IgD-negative memory B cell (primary cell): ENCODE results near the gene ABHD14A. TPM values are rescaled to one million over a fixed set of nuclear protein-coding genes. Genes with fewer than 3 reads are reported as not detected.
"Not testable (repeated sequence)": the region's sequence is repeated elsewhere in the genome, so short reads cannot be mapped to it uniquely, and the experiment has no call there.

Experiments
- H3K27ac Mint-ChIP-seq, 3 donors: one replicate each; pipeline ENCODE4 v1.8.0; 2020 to 2022; ENCODE audit warnings: mild to moderate bottlenecking in 3 of 3, mixed read lengths in 3 of 3, moderate library complexity in 1 of 3
- H3K27me3 Mint-ChIP-seq: one replicate; pipeline ENCODE4 v1.8.0; 2021; ENCODE audit warnings: mixed read lengths
- H3K36me3 Mint-ChIP-seq: one replicate; pipeline ENCODE4 v1.8.0; 2020; ENCODE audit warnings: mild to moderate bottlenecking, mixed read lengths
- H3K4me1 Mint-ChIP-seq, 3 donors: one replicate each; pipeline ENCODE4 v1.8.0; 2020 to 2022; ENCODE audit warnings: mixed read lengths in 3 of 3, mild to moderate bottlenecking in 1 of 3
- H3K4me3 Mint-ChIP-seq, 4 donors: one replicate each; pipeline ENCODE4 v1.8.0; 2020 to 2022; ENCODE audit warnings: mild to moderate bottlenecking in 4 of 4, mixed read lengths in 4 of 4, moderate library complexity in 3 of 4
- H3K9me3 Mint-ChIP-seq, 3 donors: one replicate each; pipeline ENCODE4 v1.8.0; 2020 to 2021; ENCODE audit warnings: mixed read lengths in 3 of 3, mild to moderate bottlenecking in 1 of 3
- polyA plus RNA-seq: library from polyadenylated mRNA; unstranded; fragments of 300-500 nt; fragmentation: Illumina TruSeq; gene quantifications from one replicate; pipeline ENCODE4 v1.2.3, GENCODE V29; 2021

ABHD14A gene
- polyA plus RNA-seq = 61.6 TPM

DNA sequence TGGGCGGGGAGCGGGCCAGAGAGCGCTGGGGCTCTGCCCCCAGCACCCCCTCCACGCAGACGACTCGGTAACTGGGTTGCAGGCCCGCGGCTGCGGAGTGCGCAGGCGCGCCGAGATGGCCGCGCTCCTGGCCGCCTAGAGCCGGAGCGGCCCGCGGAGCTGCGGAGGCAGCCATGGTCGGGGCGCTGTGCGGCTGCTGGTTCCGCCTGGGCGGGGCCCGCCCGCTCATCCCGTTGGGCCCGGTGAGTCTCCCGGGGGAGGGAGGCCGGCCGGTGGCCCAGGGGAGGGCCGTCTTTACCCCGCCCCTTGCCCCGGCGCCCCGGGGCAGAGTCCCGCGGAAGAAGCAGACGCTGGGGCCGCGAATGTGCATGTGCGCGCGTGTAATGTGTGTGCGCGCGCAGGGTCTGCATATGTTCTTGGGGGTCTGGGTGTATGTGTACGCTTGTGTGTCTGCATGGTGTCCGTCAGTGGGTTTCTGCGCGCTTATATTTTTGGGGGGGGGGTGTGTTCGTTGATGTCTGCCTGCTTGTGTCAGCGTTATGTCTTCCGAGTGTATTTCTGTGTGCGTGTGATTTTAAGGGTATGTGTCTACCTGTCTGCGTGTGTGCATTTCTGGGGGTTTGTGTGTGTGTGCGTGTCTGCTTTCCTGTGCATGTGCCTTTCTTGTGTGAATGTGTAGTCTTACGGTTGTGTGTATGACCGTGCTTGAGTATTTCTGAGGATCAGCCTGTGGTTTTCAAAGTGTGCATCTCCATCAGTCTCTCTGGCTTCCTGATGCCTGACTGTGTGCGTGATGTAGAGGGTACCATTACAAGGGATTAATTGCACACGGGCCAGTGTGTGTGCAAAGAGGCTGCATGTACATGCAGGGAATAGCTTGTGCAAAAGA is at the start of gene ABHD14A:
Gene ABHD14A (plus strand): TSS at position 102 of the 889 bp plus-strand sequence. CDS start 72 bp downstream, at position 174.
- Mint-ChIP-seq H3K36me3 (no peaks in the 10 kb centered on the region), H3K27me3 (no peaks in the 10 kb centered on the region), H3K27ac (peak within 1 kb of the TSS; percentile 91 to 95 (median 94)), H3K9me3 (no peaks in the 10 kb centered on the region), H3K4me1 (peaks cover 13 to 27% (median 23%) of the 10 kb centered on the region in 3 donors), H3K4me3 (peak within 1 kb of the TSS; percentile 82 to 98 (median 96))

DNA sequence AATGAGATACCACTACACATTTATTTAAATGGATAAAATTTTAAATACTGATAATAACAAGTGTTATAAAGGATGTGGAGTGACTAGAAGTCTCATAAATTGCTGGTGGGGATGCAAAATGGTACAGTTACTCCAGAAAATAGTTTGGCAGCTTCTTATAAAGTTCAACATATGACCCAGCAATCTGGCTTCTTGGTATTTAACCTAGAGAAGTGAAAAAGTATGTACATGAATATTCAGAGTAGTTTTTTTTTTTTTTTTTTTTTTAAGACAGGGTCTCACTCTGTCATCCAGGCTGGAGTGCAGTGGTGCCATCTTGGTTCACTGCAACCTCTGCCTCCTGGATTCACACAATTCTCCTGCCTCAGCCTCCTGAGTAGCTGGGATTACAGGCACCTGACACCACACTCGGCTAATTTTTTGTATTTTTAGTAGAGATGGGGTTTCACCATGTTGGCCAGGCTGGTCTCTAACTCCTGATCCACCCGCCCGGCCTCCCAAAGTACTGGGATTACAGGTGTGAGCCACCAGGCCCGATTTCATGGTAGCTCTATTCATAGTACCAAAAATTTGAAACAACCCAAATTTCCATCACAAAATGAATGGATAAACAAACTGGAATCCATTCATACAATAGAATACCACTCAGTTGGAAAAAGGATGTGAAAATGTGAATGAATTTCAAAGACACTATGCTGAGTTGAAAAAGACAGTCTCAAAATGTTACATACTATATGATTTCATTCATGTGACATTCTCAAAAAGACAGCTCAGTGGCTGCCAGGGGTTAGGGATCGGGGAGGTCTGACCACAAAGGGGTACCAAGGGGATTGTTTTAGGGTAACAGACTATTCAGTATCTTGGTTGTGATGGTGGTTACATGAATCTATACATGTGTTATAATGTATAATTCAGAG is 47.5 kb upstream of the ABHD14A start:
- H3K9me3 Mint-ChIP-seq = peaks cover 0 to 2% (median 0%) of the 10 kb centered on the region in 3 donors
- H3K4me3 Mint-ChIP-seq = no peak overlapping the region
- H3K27me3 Mint-ChIP-seq = no peaks in the 10 kb centered on the region
- H3K4me1 Mint-ChIP-seq = peaks cover 0 to 1% (median 0%) of the 10 kb centered on the region in 3 donors
- H3K36me3 Mint-ChIP-seq = peaks cover 3% of the 10 kb centered on the region
- H3K27ac Mint-ChIP-seq = no peak overlapping the region

DNA sequence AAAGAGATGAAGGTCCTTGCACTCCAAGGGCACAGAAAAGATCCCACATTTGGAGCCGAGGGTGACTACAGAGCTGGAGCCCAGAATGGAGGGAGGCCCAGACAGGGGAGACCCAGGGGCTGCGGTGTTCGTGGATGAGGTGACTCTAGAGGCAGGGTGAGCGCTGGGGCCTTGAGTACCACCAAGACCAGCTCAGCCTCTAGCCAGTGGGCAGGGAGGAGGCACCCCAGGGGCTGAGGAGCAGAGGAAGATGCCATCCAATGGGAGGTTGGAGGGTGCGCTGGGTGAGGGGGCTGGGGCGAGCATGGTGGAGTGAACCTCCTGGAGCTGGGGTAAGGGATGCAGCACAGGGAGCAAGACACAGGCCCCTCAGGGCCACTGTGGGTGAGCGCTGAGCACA is 46.4 kb upstream of the ABHD14A start:
- Mint-ChIP-seq H3K27ac (no peak overlapping the region), H3K27me3 (no peaks in the 10 kb centered on the region), H3K4me3 (no peak overlapping the region), H3K4me1 (no peaks in the 10 kb centered on the region), H3K9me3 (peaks cover 0 to 2% (median 0%) of the 10 kb centered on the region in 3 donors), H3K36me3 (peaks cover 3% of the 10 kb centered on the region)

DNA sequence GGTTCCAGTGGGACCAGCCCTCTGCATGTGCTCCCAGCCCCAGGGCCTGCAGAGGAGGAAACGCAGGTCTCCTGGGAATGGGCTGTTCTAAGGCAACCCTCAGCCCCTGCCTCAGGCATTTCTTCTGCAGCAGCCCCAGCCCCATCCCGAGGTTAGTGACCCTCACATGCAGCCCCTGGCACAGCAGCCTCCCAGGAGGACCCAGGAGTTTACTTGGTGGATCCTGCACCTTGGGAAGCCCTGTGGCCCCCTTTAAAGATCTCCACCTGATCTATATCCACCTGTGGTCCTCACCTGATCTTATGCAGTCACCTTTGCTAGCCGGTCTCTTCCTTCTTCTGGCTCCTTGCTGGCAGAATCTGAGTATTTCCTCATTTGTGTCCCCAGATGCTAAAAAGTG is 45.9 kb upstream of the ABHD14A start:
- H3K4me1 Mint-ChIP-seq, H3K27me3 Mint-ChIP-seq, H3K9me3 Mint-ChIP-seq, H3K36me3 Mint-ChIP-seq, H3K4me3 Mint-ChIP-seq, H3K27ac Mint-ChIP-seq: not testable (repeated sequence)

DNA sequence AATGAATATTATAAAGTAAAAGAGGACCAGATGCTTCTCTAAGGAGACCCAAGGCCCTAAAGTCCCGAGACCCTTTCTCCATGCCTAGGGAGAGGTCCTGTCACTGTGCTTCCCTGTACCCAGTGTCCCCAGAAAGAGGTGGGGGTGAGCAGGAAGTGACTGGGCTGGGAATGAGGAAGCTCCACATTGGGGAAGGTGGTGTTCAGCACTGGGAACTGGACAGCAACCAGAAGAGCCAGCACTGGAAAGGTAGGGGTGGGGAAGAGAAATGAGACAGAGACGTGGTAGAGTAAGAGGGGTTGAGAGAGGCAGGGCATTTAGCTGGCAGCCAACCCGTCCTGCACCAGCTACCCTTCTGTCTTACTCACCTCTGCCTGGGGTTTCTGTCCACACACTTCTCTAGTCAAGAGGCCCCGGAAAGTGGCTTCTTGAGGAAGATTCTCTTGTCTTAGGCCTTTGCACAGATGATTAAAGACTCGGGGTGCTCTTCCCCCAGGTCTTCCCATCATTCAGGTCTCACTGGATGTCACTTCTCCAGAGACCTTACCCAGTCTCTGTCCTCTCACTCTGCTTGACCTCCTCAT is 45.4 kb upstream of the ABHD14A start:
- no peaks in the 10 kb centered on the region for H3K27me3 Mint-ChIP-seq
- H3K4me1 Mint-ChIP-seq = no peaks in the 10 kb centered on the region
- H3K4me3 Mint-ChIP-seq = no peak overlapping the region
- peaks cover 0 to 2% (median 0%) of the 10 kb centered on the region in 3 donors for H3K9me3 Mint-ChIP-seq
- H3K27ac Mint-ChIP-seq = no peak overlapping the region
- H3K36me3 Mint-ChIP-seq = peaks cover 6% of the 10 kb centered on the region

DNA sequence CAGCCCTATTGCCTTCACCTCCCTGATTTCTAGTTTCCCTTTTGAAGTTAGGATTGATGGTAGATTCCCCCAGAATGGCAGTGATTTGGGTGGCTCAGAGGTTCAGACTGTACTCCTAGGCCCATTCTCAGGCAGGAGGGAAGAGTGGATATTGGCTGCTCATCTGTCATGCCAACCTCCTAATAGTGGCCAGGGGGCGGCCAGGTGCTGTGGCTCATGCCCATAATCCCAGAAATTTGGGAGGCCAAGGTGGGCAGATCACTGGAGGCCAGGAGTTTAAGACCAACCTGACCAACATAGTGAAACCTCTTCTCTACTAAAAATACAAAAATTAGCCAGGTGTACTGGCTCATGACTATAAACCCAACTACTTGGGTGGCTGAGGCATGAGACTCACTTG is 44.4 kb upstream of the ABHD14A start:
- H3K4me1 Mint-ChIP-seq = no peaks in the 10 kb centered on the region
- H3K4me3 Mint-ChIP-seq = no peak overlapping the region
- peaks cover 0 to 2% (median 0%) of the 10 kb centered on the region in 3 donors for H3K9me3 Mint-ChIP-seq
- H3K36me3 Mint-ChIP-seq = peaks cover 6% of the 10 kb centered on the region
- H3K27ac Mint-ChIP-seq = no peak overlapping the region
- no peaks in the 10 kb centered on the region for H3K27me3 Mint-ChIP-seq

DNA sequence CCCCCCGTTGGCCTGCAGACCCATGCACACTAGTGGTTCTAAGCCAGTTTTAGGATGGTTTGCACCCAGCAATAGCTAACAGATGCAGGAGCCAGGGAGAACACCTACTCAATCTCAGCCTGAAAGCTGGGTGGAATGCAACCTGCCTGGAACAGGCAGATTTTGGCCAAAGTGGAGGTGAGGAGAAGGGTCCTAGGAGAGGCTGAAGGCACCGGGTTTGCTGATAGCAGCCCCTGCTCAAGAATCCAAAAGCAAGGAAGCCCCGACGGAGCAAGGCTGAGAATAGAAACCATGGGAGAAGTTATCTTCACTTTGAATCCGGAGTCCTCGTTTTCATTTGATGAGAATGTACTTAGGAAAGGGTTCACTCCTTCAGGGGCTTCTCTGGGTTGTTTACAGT is 43.1 kb upstream of the ABHD14A start:
- Mint-ChIP-seq H3K27ac (no peak overlapping the region), H3K27me3 (no peaks in the 10 kb centered on the region), H3K4me3 (peak overlapping the region in 1 of 4 donors; percentile 3), H3K36me3 (peaks cover 6% of the 10 kb centered on the region), H3K9me3 (peaks cover 0 to 2% (median 0%) of the 10 kb centered on the region in 3 donors), H3K4me1 (no peaks in the 10 kb centered on the region)

DNA sequence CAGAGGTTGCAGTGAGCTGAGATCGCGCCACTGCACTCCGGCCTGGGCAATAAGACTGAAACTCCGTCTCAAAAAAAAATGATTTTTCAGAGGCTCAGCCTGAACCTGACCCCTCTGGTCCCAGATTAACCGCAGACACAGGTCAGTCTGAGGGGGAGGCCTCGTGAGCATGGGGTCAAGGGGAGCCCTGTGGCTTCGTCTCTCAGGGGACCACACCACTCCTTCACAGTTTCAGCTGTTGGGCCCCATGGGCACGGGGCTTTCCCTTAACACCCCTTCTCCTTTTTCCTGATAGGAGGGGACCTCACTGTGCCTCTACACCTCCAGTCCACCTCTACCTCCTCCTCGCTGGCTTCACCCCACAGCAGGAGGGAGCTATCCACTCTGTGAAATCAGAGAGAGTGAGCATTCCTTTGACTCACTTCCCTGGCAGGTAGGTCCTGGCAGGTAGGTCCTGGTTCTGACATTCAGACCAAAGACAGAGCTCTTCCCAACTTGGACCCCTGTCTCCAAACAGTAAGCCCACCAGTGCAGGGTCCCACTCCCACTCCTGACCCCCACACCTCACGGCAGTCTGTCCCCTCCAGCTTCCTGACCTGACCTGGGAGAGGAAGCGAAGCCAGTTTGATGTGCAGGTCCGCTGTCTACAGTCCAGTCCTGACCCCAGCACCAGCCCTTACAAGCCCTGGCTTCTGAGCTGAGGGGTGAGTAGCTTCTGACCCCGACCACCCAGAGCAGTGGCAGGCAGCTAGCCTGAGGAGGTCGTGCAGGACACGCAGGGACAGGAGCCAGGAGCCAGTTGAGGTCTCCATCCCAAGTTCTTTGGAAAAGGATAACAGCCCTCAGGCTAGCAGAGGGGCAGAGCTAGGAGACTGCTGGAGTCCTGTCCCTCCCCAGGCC is 42.1 kb upstream of the ABHD14A start:
- Mint-ChIP-seq H3K27me3 (no peaks in the 10 kb centered on the region), H3K4me3 (no peak overlapping the region), H3K36me3 (peaks cover 6% of the 10 kb centered on the region), H3K9me3 (peaks cover 0 to 2% (median 0%) of the 10 kb centered on the region in 3 donors), H3K4me1 (no peaks in the 10 kb centered on the region), H3K27ac (no peak overlapping the region)

DNA sequence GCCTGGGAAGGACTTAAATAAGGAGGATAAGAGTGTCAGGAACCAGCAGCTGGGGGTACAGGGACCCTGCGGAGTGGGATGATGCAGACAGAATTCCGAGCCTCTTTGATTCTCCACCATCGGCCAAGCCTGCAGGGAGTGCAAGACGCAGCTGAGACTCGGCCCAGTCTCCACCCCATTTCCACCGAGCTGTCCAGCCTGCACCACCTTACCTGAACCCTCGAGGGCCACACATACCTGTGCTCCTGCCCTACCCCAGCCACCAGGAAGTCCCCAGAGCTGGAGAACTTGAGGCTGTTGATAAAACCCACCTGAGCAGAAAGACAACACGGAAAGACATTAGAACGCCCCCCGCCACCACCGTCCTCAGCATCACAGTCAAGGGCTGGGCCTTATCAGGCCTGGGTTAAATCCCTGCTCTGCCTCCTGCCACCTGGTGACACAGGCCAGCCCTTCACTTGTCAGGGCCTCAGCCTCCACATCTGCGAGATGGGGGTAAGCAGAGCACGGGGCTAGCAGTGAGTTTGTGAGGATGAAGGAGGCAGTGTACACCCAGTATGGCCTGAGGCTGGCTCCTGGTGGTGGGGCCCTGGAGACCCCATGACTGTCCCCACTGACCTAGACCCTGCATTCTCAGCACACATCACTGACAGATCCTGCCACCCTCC is 41.3 kb upstream of the ABHD14A start:
- Mint-ChIP-seq H3K27me3 (no peaks in the 10 kb centered on the region), H3K27ac (no peak overlapping the region), H3K36me3 (peaks cover 6% of the 10 kb centered on the region), H3K9me3 (peaks cover 0 to 2% (median 0%) of the 10 kb centered on the region in 3 donors), H3K4me3 (no peak overlapping the region), H3K4me1 (peaks cover 0 to 2% (median 0%) of the 10 kb centered on the region in 3 donors)

DNA sequence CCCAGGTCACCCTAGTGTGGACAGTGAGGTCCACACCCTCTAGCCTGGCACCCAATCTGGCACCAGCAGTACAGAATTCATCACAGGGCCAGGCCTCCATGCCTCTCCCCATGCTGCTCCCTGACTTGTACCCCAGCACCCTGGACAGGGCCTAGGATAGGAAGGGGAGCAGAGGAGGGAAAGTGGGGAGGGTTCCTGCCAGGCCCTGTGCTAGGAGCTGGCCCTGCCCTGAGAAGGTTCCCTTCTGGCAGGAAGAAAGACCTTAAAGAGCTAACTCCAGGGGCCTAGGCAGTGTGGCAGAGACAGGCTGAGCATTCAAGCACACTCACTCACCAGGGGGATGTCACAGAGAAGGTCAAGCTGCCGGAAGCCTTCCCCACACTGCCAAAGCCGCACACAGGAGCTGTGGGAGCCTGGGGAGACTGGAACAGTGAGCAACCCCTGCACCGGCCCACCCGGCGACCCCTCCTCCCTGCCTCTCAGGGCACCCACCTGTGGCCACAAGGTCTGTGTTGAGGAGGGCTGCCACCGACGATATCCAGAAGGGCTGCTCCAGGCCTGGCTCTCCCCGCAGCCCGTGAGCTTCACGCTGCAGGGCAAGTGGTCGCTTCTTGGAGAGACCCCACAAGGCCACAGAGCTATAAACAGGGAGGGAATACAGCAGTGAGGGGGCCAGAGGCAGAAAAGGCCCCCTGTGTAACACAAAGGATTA is 40.6 kb upstream of the ABHD14A start:
- no peak overlapping the region for H3K4me3 Mint-ChIP-seq
- no peak overlapping the region for H3K27ac Mint-ChIP-seq
- H3K9me3 Mint-ChIP-seq = peaks cover 0 to 2% (median 0%) of the 10 kb centered on the region in 3 donors
- H3K27me3 Mint-ChIP-seq = no peaks in the 10 kb centered on the region
- peaks cover 6% of the 10 kb centered on the region for H3K36me3 Mint-ChIP-seq
- peaks cover 0 to 3% (median 3%) of the 10 kb centered on the region in 3 donors for H3K4me1 Mint-ChIP-seq

DNA sequence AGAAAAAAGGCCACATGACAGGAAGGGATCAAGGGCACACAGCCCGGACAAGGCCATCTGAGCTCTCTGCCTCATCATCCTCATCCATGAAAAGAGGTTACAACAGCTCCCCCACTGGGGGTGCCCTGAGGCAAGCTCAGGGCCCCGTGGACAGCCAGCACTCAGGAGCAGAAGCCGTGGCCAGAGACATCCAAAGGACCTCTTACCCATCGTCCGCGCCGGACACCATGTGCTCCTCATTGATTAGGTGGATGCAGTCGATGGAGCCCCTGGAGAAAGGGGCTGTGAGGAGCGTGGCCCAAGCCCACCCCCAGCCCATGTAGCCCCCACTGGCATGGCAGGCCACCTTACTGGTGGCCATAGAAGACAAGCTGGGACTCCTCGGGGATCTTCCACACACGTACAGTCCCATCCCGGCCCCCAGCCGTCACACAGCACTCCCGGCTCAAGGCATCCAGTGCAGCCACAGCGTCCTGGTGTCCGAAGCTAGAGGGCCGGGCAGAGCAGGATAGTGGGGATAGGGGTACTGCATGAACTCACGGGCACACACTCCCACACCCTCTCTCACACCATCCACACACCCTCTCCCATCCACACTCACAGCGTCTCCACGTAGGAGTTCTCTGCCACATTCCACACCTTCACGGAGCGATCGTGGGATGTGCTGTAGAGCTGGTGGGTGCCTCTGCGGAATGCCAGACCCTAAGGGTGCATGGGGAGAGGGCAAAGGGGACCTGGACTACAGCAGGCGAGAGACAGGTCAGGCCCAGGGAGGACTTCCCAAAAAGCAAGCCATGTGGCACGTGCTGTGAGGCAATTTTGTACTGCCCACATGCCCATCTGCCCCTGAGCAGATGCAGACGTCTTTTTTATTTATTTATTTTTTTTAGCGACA is 39.6 kb upstream of the ABHD14A start:
- no peaks in the 10 kb centered on the region for H3K9me3 Mint-ChIP-seq
- no peaks in the 10 kb centered on the region for H3K27me3 Mint-ChIP-seq
- H3K36me3 Mint-ChIP-seq = peaks cover 2% of the 10 kb centered on the region
- peak overlapping the region in 1 of 3 donors; percentile 90 for H3K27ac Mint-ChIP-seq
- no peak overlapping the region for H3K4me3 Mint-ChIP-seq
- H3K4me1 Mint-ChIP-seq = peaks cover 0 to 8% (median 4%) of the 10 kb centered on the region in 3 donors
